Measurements from ENCODE around the gene GSAP.

GRCh38 chr7:77382532-77382931 lies 33.6 kb downstream of the GSAP start:
- TF ChIP-seq CTCF (IDR thresholded peaks at IDR 0.05 in 8 of 11, conservative IDR thresholded peaks at IDR 0.05 in 3 of 11) (no peak), POLR2AphosphoS5 (IDR thresholded peaks at IDR 0.05) (no peak)
